Stomach (tissue), 9 donors: ENCODE measurements around the gene ABCC1. TPM values are rescaled to one million over a fixed set of nuclear protein-coding genes. Genes with fewer than 3 reads are reported as not detected.
"Not testable (repeated sequence)": the region's sequence is repeated elsewhere in the genome, so short reads cannot be mapped to it uniquely, and the experiment has no call there.

ENCODE experiments used
- DNase-seq, 2 donors: peaks; one replicate each; pipeline versions ENCODE4 v3.0.0 to v3.0.0-alpha.2; 2013 to 2019
- H3K27ac ChIP-seq, 5 donors: fragments of 200-600 bp in 4 of 5; sonication (generic) in 4 of 5; one replicate each; pipeline ENCODE4 v1.5.1; 2013 to 2019; ENCODE audit warnings: mild to moderate bottlenecking in 1 of 5, moderate library complexity in 1 of 5
- H3K27me3 ChIP-seq, 3 donors: fragments of 200-600 bp; sonication (generic); one replicate each; pipeline ENCODE4 v1.5.1; 2017 to 2019; ENCODE audit warnings: mixed run types in 1 of 3
- H3K36me3 ChIP-seq, 4 donors: fragments of 200-600 bp; sonication (generic); 1 replicate in 3 of 4; 2 replicates in 1 of 4; pipeline ENCODE4 v1.5.1; 2016 to 2019
- H3K4me1 ChIP-seq, 4 donors: fragments of 200-600 bp; sonication (generic); one replicate each; pipeline ENCODE4 v1.5.1; 2016 to 2019
- H3K4me3 ChIP-seq, 4 donors: fragments of 200-600 bp; sonication (generic) in 3 of 4; one replicate each; pipeline ENCODE4 v1.5.1; 2016 to 2019; ENCODE audit warnings: mild to moderate bottlenecking in 1 of 4
- H3K9me3 ChIP-seq, 4 donors: fragments of 200-600 bp; sonication (generic); one replicate each; pipeline ENCODE4 v1.5.1; 2016 to 2019
- CTCF ChIP-seq, 7 experiments: fragments of 450-650 bp in 4 of 7; fragments of 200-600 bp in 3 of 7; sonication (generic) in 3 of 7; IDR thresholded peaks; one replicate each; pipeline ENCODE4 v1.5.1; 2016 to 2019; ENCODE audit warnings: antibody characterized with exemption in 7 of 7, control low read depth in 2 of 7, mild to moderate bottlenecking in 1 of 7
- EP300 ChIP-seq: sonication (generic); formaldehyde crosslinking; IDR thresholded peaks from one replicate; pipeline ENCODE4 v1.6.1; 2017; ENCODE audit warnings: antibody characterized with exemption
- POLR2A ChIP-seq, 4 donors: fragments of 450-650 bp; IDR thresholded peaks; one replicate each; pipeline ENCODE4 v1.6.1; 2016; ENCODE audit warnings: antibody characterized with exemption in 4 of 4, control low read depth in 2 of 4, mild to moderate bottlenecking in 1 of 4, moderate library complexity in 1 of 4
- POLR2AphosphoS5 ChIP-seq, 3 donors: sonication (generic); formaldehyde crosslinking; IDR thresholded peaks; one replicate each; pipeline ENCODE4 v1.6.1; 2016; ENCODE audit warnings: antibody characterized with exemption in 3 of 3
- WGBS, 5 donors: extraction: QIAGEN DNeasy Blood & Tissue Kit in 3 of 5; methylation state at CpG; one replicate each; pipeline versions ENCODE4 v1.1.5 to v1.1.7; 2013 to 2018; 5-methylcytosine and 5-hydroxymethylcytosine counted together
- intact Hi-C: fragments of 100-400 bp; cut with DNase I; formaldehyde crosslinking; loops from one replicate; pipeline ENCODE4 v1.15.1; 2023; ENCODE audit warnings: low total_unique reads
- polyA plus RNA-seq, 3 donors: library from polyadenylated mRNA; stranded (reverse); fragments of 200-250 nt; gene quantifications; one replicate each; pipeline ENCODE4 v1.2.3, GENCODE V29; 2013
- total RNA-seq, 5 donors: library from RNA; depleted of rRNA; stranded (reverse); fragments of >200 nt; gene quantifications; one replicate each; pipeline versions ENCODE4 v1.1.0 to v1.2.3, GENCODE V29; 2014 to 2016
- donor health status: healthy with polysubstance abuse.
- donor health status: Bipolar disorder and iron deficiency.
- donor health status: healthy.

ABCC1 gene
- total and polyA plus RNA-seq, 8 donors, result 2.3 to 105 (median 24.9) TPM

GRCh38 chr16:16158741-16159374 lies 209.4 kb downstream of the ABCC1 start:
- no peak for TF ChIP-seq POLR2AphosphoS5 (IDR thresholded peaks at IDR 0.05)
- no peak for TF ChIP-seq EP300
- TF ChIP-seq CTCF (IDR thresholded peaks at IDR 0.05), result no peak
- TF ChIP-seq POLR2A (IDR thresholded peaks at IDR 0.05), result no peak
- peaks cover 0 to 49% (median 20%) of the 10 kb centered on the region in 4 donors for H3K36me3 ChIP-seq

GRCh38 chr16:16159662-16160061 lies 210.2 kb downstream of the ABCC1 start:
- Histone ChIP-seq H3K36me3 (peaks cover 0 to 53% (median 27%) of the 10 kb centered on the region in 4 donors), H3K4me1 (no peaks in the 10 kb centered on the region), H3K4me3 (no peak overlapping the region), H3K9me3 (peaks cover 4 to 17% (median 10%) of the 10 kb centered on the region in 4 donors), H3K27ac (no peak overlapping the region), H3K27me3 (no peaks in the 10 kb centered on the region)
- intact Hi-C loops, result no loop called here
- TF ChIP-seq POLR2AphosphoS5 (IDR thresholded peaks at IDR 0.05) (no peak), CTCF (IDR thresholded peaks at IDR 0.05) (no peak), POLR2A (IDR thresholded peaks at IDR 0.05) (no peak), EP300 (no peak)
- 88 to 95% (median 94%) methylated on average over 3 of the region's 3 CpGs for WGBS, 5 donors
- no peak for DNase-seq

More at GRCh38 chr16:16158741-16159374, 209.4 kb downstream of the ABCC1 start:
- Histone ChIP-seq H3K9me3 (peaks cover 4 to 17% (median 10%) of the 10 kb centered on the region in 4 donors), H3K4me3 (no peak overlapping the region), H3K27ac (no peak overlapping the region), H3K4me1 (no peaks in the 10 kb centered on the region), H3K27me3 (no peaks in the 10 kb centered on the region)
- no peak for DNase-seq
- WGBS, 5 donors, result 83 to 90% (median 86%) methylated on average over 3 of the region's 3 CpGs
- intact Hi-C loops, result no loop called here

- Histone ChIP-seq H3K9me3 (peaks cover 4 to 17% (median 10%) of the 10 kb centered on the region in 4 donors), H3K36me3 (peaks cover 0 to 63% (median 40%) of the 10 kb centered on the region in 4 donors), H3K4me3 (no peak overlapping the region), H3K4me1 (no peaks in the 10 kb centered on the region), H3K27me3 (no peaks in the 10 kb centered on the region), H3K27ac (no peak overlapping the region)
- TF ChIP-seq POLR2AphosphoS5 (IDR thresholded peaks at IDR 0.05) (no peak), EP300 (no peak), CTCF (IDR thresholded peaks at IDR 0.05) (no peak), POLR2A (IDR thresholded peaks at IDR 0.05) (no peak)
- no peak for DNase-seq
- WGBS, 5 donors, result 50 to 81% (median 74%) methylated on average over 2 to 5 of the region's 5 CpGs
- intact Hi-C loops, result no loop called here
Observed at GRCh38 chr16:16161319-16161718, 211.9 kb downstream of the ABCC1 start.

- H3K27me3 ChIP-seq, H3K4me3 ChIP-seq, H3K27ac ChIP-seq, intact Hi-C loops, DNase-seq, H3K4me1 ChIP-seq: not testable (repeated sequence)
- peaks cover 0 to 62% (median 41%) of the 10 kb centered on the region in 4 donors for H3K36me3 ChIP-seq
- 84 to 90% (median 85%) methylated on average over 5 of the region's 5 CpGs for WGBS, 5 donors
- peaks cover 4 to 17% (median 10%) of the 10 kb centered on the region in 4 donors for H3K9me3 ChIP-seq
Observed at GRCh38 chr16:16161840-16162239, 212.4 kb downstream of the ABCC1 start.

GRCh38 chr16:16162591-16162990 lies 213.2 kb downstream of the ABCC1 start:
- Histone ChIP-seq H3K27ac (no peak overlapping the region), H3K9me3 (peaks cover 4 to 17% (median 10%) of the 10 kb centered on the region in 4 donors), H3K4me3 (no peak overlapping the region), H3K36me3 (peaks cover 0 to 65% (median 41%) of the 10 kb centered on the region in 4 donors), H3K4me1 (no peaks in the 10 kb centered on the region), H3K27me3 (no peaks in the 10 kb centered on the region)
- TF ChIP-seq EP300, result no peak
- TF ChIP-seq POLR2A (IDR thresholded peaks at IDR 0.05), result no peak
- no peak for TF ChIP-seq POLR2AphosphoS5 (IDR thresholded peaks at IDR 0.05)
- TF ChIP-seq CTCF (IDR thresholded peaks at IDR 0.05), result no peak
- DNase-seq, result no peak
- intact Hi-C loops, result no loop called here
- WGBS, 5 donors, result 68 to 95% (median 77%) methylated on average over 3 of the region's 3 CpGs
